Left forelimb (tissue), 1 donor: ENCODE measurements around the gene CCDC185.
"Not testable (repeated sequence)": the region's sequence is repeated elsewhere in the genome, so short reads cannot be mapped to it uniquely, and the experiment has no call there.

Experiments used
- DNase-seq: peaks from one replicate; pipeline ENCODE4 v3.0.0-alpha.2; 2018; ENCODE audit warnings: low spot score

CCDC185 gene

GRCh38 chr1:223394706-223395105, 1.5 kb downstream of the CCDC185 start:
- DNase-seq: no peak

DNA sequence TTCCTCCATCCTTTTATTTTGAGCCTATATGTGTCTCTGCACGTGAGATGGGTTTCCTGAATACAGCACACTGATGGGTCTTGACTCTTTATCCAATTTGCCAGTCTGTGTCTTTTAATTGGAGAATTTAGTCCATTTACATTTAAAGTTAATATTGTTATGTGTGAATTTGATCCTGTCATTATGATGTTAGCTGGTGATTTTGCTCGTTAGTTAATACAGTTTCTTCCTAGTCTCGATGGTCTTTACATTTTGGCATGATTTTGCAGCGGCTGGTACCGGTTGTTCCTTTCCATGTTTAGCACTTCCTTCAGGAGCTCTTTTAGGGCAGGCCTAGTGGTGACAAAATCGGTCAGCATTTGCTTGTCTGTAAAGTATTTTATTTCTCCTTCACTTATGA, 6.2 kb downstream of the CCDC185 start:
- DNase-seq: not testable (repeated sequence)

GRCh38 chr1:223401873-223402789, 8.9 kb downstream of the CCDC185 start:
- DNase-seq: no peak

GRCh38 chr1:223402790-223403142, 9.6 kb downstream of the CCDC185 start:
- DNase-seq: no peak

DNA sequence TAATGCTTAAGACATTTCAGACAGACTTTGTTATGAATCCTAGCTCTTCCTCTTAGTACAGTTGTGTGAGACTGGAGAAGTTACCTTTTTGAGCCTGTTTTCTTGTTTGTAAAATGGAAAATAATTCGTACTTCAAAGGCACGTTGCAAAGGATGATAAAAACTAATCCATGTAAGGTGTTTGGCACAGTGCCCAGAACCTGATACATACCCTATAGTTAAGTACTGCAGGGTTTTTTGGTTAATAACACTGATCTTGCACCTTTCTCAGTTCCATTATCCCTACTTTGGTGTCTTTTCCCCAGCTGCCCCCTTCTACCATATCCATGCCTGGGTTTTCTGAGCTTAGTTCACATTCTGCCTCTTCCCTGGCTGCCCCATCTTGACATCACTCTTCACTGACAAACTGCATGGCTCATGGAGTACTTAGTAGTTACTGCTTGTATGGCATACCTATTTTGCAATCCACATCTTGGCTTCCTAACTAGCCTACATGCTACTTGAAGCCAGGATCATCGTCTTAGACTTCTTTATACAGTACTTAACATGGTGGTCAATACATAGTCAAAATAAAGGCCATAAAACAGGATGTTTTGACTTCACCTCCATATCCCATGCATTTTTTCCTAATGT, 10.1 kb downstream of the CCDC185 start:
- DNase-seq: no peak

DNA sequence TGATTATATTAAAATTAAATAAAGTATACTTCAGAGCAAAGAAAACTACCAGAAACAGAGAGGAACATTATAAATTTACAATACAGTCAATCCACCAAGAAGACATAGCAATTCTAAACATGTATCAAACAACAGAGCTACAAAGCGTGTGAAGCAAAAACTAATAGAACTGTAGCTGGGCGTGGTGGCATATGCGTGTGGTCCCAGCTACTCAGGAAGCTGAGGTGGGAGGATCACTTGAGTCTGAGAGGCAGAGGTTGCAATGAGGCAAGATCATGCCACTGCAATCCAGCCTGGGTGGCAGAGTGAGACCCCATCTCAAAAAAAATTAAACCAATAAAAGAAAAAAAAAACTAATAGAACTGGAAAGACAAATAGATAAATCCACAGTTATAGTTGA, 12.3 kb downstream of the CCDC185 start:
- no peak for DNase-seq

DNA sequence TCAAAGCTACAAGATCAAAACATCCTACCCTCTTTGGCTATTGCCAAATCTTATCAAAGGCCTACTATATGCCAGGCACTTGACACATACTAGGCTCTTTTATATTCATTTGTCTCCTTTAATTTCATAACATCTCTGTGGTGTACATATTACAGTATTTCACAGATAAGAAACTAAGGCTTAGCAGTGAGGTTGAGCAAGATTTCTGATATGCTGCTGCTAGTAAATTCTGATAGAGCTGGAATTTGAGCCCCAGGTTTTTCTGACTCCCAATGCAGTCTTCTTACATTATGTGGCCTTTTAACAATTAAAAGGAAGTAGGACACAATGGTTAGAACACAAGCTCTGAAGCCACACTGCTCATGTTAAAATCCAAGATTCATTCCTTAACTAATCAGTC, 16.8 kb downstream of the CCDC185 start:
- no peak for DNase-seq

DNA sequence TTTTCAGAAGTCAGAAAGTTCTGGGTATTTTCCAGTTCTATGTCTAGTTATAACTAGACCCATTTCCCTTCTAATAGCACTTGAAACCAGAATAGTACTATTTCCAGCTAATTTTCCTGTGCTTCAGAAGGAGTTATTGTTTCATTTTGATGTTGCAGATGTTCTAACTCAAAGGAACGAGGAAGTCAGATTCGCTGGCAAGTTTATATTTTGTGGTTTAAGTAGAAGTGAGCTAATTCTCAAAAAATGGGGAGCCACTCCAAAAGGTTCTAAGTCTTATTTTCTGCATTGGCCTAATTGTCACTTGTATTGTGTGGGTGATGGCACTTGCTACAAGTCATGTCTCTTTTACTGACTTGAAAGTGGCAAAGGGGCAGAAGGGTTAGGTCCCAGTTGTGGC, 18.1 kb downstream of the CCDC185 start:
- DNase-seq: no peak

- no peak for DNase-seq
Observed at GRCh38 chr1:223411710-223412109, 18.5 kb downstream of the CCDC185 start.

GRCh38 chr1:223413216-223413615, 20.0 kb downstream of the CCDC185 start:
- DNase-seq: no peak

DNA sequence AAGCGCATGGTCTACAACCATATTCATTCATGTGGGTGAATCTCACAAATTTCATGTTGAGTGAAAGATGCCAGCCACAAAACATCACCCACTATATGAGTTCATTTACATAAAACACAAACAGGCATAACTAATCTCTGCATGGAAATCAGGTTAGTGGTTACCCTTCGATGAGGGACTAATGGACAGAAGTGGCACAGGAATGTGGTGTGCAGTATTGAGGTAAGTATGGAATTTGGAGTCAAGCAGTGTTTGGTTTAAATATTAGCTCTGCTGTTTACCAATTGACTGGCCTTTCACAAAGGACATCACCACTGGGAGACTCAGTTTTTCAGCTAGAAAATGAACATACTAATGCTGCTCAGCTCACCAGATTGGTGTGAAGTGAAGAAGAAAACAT, 24.2 kb downstream of the CCDC185 start:
- DNase-seq: no peak

DNA sequence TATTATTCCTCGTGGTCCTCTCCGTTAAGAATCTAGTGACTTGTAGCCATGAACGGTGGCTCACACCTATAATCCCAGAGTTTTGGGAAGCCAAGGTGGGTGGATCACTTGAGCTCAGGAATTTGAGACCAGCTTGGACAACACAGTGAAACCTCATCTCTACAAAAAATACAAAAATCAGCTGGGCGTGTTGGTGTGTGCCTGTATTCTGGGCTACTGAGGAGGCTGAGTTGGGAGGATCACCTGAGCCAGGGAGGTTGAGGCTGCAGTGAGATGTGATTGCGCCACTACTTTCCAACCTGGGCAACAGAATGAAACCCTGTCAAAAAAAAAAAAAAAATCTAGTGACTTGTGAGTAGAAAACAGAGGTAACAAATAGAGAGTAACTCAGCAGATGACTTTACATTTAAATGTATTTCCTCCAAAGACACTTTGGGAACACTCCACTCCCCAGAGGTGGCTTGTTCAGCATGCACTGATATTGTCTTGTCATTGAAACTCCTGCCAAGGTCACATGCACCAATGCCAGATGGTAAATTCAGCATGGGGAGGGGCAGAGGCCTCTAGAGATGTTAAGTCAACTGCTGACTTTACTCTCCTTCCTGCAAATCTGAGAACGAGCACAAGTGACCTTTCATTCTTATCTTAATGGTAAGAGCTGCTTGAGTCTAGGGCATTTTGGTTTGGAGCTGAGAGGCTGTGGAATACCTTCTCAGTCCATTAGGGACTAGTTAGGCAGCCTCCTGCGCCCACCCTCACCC, 24.9 kb downstream of the CCDC185 start:
- no peak for DNase-seq

DNA sequence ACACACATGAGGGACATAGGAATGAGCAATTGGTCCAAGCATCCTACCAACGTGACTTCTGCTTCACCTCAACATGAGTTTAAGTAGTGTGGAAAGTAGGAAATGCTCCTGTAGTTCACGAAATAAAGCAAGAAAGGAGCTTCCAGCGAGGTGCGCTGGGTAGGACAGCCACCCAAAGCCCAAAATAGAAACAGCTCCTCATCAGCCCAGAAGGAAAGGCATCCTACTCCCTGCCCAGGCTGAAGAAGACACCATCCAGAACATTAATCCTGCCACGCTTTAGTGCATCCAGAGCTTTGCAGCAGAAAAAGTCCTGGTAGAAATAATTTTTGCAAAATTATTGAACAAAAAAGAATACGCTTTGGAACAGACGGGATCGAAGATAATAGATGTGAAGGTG, 25.9 kb downstream of the CCDC185 start:
- no peak for DNase-seq

- DNase-seq: no peak
Observed at GRCh38 chr1:223419561-223419960, 26.3 kb downstream of the CCDC185 start.

GRCh38 chr1:223421025-223421424, 27.8 kb downstream of the CCDC185 start:
- no peak for DNase-seq

DNA sequence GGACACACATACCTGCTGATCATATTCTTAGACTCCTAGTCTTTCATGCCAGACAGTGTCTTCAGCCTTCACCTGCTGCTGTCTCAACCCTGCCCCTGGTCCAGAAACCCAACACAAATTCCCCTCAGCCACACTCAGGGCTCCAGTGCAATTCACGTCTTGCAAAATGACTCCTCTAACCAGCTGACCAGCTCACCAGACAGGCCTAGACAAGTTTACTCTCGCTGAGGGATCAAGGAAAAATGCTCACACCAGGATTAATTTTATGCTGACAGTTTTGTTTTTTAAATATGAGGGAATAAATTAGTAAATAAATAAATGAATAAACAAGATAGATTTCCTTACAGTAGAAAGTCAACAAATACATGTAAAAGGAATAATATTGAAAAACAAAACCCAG, 28.5 kb downstream of the CCDC185 start:
- DNase-seq: no peak

GRCh38 chr1:223422911-223423310, 29.7 kb downstream of the CCDC185 start:
- no peak for DNase-seq

- no peak for DNase-seq
Observed at GRCh38 chr1:223423641-223424233, 30.5 kb downstream of the CCDC185 start.

DNA sequence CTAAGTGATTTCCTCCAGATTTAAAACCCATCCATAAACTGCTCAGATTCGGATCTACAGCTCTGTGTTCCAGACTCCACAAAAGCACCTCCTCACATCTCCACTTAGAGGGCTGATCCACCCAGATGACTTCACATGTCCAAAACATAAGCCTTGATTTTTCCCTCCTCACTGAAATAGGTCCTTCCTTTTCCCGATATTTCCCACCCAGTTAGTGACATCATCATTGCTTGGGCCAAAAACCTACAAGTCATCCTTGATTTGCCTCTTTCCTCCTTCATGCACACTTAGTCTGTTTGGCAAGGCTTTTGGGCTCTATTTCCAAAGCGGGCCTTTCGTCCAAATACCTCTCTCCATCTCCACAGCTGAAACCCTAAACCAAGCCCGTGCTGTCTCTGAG, 32.3 kb downstream of the CCDC185 start:
- no peak for DNase-seq

- DNase-seq: no peak
Observed at GRCh38 chr1:223426936-223427335, 33.7 kb downstream of the CCDC185 start.

DNA sequence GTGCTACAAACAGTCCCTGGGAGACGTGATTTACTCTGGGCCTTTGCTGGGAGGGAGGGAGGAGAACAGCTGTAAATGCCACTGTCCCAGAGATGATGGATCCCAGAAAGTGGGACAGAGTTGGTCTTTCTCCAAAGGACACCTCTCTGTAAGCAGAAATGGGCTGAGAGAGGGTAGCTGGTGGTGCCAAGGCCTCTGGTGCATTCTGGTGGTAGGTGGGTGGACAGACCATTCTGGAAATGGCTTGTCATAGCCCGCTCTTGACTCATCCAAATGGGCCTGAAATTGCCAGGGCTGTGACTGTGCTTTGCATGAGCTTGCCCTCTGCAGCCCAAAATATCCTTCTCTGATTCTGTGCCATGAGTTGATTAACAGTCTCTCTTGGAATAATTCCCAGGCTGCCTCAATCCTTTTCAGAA, 36.1 kb downstream of the CCDC185 start:
- DNase-seq: no peak

DNA sequence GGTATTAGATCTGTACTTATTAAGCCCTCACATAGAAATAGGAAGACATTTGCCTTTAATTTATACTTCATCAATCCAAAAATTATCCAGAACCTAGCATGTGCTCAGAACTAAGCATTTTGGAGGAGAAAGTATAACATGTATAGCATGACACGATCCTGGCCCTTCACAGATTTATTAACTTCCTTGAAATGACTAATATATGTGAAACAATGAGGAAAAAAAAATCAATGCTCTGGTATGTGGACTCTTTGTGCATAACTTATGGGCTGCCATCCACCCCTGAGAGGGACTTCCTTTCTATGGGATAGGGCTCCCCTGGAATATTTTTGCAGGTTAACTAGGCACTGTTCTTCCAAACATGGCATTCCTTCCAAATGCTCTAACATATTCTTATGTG, 36.6 kb downstream of the CCDC185 start:
- no peak for DNase-seq
